OCI-LY1 (cell line): ENCODE data around the gene PTMS.

Experiments used
- EZH2 ChIP-seq: fragments of 200-600 bp; sonication (generic), shearing (Covaris generic); IDR thresholded peaks from 2 replicates; pipeline ENCODE4 v1.8.0; 2017; ENCODE audit warnings: borderline replicate concordance, mixed run types, mild to moderate bottlenecking, antibody characterized with exemption, low read length, moderate library complexity, mixed read lengths
- TF ChIP-seq, protein P1 (sequence below): fragments of 200-600 bp; sonication (generic), shearing (Covaris generic); IDR thresholded peaks from 2 replicates; pipeline ENCODE4 v1.5.1; 2017; ENCODE audit warnings: mild to moderate bottlenecking, antibody characterized with exemption, low read length, moderate library complexity, mixed read lengths

- TF ChIP-seq, protein P1, sequence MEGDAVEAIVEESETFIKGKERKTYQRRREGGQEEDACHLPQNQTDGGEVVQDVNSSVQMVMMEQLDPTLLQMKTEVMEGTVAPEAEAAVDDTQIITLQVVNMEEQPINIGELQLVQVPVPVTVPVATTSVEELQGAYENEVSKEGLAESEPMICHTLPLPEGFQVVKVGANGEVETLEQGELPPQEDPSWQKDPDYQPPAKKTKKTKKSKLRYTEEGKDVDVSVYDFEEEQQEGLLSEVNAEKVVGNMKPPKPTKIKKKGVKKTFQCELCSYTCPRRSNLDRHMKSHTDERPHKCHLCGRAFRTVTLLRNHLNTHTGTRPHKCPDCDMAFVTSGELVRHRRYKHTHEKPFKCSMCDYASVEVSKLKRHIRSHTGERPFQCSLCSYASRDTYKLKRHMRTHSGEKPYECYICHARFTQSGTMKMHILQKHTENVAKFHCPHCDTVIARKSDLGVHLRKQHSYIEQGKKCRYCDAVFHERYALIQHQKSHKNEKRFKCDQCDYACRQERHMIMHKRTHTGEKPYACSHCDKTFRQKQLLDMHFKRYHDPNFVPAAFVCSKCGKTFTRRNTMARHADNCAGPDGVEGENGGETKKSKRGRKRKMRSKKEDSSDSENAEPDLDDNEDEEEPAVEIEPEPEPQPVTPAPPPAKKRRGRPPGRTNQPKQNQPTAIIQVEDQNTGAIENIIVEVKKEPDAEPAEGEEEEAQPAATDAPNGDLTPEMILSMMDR, result no peak
- no peak for TF ChIP-seq EZH2
These were observed 23.1 kb downstream of the PTMS start, which contains the start of gene CD4 for GRCh38 chr12:6788972-6789924.
